CD4-positive, alpha-beta T cell treated with Interleukin-15 for 4 hours (primary cell): ENCODE data around the gene KLRK1.
A peak's percentile ranks its signal among the peaks of the same experiment; 100 is the strongest.
"Not testable (repeated sequence)": the region's sequence is repeated elsewhere in the genome, so short reads cannot be mapped to it uniquely, and the experiment has no call there.

Source experiments
- DNase-seq: peaks from one replicate; pipeline ENCODE4 v3.0.0-alpha.2; 2020; ENCODE audit warnings: low spot score

Gene KLRK1

DNA sequence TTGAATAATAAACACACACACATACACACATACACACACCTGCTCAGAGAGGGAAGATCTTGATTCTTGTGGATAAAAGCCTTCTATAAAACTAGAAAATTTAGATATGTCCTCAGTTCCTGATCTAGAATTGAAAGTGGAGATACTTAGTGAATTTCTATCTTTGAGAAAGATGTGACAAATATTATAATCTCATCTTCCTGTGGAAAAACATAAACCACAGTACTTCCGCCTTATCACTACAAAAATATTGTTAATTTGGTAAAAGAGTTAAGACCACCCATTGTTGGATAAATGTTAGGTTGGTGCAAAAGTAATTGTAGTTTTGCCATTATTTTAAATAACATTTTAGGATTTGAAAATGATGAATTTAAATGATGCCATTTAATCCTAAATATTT lies at the start of gene KLRK1:
KLRK1 (minus strand) TSS at position 138 of the 400 bp plus-strand sequence. CDS start 1,231 bp downstream, outside the sequence.
- DNase-seq: no peak

DNA sequence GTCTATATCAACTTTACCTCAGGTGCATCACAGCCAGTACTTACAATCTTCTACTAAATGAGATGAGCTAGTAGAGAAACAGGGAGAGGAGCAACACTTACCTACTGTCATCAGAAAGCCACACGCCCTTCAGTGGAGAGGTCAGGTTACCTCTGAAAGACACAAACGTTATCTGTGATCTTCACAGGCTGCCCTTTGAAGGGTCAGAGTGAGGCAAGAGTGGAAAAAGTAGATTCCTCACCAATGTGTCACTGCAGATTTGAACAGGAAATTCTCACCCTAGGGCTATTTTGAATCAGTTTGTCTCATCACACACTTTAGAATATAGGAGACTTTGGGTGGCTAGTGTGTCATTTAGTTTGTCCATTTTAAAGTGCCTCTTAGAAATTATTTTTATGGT lies 47.8 kb upstream of the KLRK1 start:
- not testable (repeated sequence) for DNase-seq

DNA sequence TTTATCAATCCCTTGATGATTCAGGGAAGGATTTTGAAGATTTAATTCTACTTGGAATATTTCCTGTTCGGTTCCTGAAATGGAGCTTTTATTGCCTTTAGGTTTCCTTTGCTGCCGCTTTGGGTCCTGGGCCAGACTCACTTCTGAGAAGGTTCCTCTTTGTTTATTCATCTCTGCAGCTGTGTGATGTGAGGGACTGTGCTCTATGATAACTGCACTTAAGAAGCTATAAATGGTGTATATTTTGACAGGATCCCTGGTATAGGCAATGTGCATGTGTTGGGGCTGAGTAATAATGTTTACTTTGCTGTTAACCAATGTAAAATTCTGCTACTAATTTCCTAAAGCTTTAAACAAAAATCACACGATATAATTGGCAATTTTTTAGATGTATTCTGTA lies 46.0 kb upstream of the KLRK1 start, which contains the start of gene KLRC2:
KLRC2 (minus strand) TSS at position 195 of the 400 bp plus-strand sequence; CDS start at position 171, 24 bp downstream.
- peak; percentile 25 for DNase-seq

DNA sequence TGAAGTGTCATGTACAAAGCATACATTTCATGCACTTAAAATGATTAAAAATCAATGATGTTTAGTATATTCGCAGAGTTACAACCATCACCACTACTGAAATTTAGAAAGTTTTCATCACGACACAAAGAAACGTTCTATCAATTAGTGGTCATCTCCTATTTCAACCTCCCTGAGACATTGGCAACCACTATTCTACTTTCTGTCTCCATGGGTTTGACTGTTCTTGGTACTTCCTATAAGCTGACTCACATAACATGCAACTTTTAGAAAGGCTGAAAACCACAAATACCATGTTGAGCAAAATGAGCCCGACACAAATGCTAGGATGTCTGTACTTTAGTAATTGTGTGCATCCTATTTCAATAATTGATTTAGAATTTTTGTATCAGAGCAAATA lies 40.8 kb upstream of the KLRK1 start:
- not testable (repeated sequence) for DNase-seq

DNA sequence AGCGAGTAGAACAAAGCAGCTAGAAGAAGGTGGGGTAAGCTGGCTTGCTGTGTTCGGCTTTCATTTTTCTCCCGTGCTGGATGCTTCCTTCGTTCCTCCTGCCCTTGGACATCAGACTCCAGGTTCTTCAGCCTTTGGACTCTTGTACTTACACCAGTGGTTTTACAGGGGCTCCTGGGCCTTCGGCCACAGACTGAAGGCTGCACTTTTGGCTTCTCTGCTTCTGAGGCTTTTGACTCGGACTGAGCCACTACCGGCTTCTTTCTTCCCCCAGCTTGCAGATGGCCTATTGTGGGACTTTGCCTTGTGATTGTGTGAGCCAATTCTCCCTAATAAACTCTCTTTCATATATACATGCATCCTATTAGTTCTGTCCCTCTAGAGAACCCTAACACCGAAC lies 36.1 kb upstream of the KLRK1 start:
- DNase-seq: not testable (repeated sequence)

DNA sequence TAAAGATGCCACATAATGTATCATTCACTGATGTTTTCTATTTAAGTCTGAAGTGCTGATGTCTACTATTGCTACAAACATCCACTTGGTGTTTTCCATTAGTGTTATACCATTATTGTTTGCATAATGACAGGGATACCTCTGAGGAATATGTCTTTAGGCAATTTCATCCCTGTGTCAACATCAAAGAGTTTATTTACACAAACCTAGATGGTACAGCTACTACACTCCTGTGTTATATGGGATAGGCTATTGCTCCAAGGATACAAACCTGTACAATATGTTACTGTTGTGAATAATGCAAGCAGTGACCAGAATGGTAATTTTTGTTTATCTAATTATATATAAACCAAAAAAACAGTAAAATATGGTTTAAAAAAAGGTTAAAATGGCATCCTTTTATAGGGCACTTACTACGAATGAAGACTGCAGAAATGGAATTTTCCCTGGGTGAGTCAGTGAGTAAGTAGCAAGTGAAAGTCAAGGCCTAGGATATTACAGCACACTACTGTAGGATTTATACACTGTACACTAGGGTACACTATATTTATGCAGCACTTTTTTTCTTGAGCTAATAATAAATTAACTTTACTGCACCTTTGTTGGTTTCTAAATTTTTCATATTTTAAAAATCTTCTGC lies 34.5 kb upstream of the KLRK1 start:
- DNase-seq: not testable (repeated sequence)

DNA sequence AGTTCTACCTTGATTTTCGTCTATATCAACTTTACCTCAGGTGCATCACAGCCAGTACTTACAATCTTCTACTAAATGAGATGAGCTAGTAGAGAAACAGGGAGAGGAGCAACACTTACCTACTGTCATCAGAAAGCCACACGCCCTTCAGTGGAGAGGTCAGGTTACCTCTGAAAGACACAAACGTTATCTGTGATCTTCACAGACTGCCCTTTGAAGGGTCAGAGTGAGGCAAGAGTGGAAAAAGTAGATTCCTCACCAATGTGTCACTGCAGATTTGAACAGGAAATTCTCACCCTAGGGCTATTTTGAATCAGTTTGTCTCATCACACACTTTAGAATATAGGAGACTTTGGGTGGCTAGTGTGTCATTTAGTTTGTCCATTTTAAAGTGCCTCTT lies 32.3 kb upstream of the KLRK1 start:
- DNase-seq: not testable (repeated sequence)

DNA sequence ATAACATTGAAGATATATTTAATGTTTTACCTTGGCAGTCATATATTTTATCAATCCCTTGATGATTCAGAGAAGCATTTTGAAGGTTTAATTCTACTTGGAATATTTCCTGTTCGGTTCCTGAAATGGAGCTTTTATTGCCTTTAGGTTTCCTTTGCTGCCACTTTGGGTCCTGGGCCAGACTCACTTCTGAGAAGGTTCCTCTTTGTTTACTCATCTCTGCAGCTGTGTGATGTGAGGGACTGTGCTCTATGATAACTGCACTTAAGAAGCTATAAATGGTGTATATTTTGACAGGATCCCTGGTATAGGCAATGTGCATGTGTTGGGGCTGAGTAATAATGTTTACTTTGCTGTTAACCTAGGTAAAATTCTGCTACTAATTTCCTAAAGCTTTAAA lies 30.5 kb upstream of the KLRK1 start, which contains the start of gene KLRC3:
KLRC3 (minus strand) TSS at position 262 of the 400 bp plus-strand sequence; CDS start at position 217, 45 bp downstream.
- not testable (repeated sequence) for DNase-seq

DNA sequence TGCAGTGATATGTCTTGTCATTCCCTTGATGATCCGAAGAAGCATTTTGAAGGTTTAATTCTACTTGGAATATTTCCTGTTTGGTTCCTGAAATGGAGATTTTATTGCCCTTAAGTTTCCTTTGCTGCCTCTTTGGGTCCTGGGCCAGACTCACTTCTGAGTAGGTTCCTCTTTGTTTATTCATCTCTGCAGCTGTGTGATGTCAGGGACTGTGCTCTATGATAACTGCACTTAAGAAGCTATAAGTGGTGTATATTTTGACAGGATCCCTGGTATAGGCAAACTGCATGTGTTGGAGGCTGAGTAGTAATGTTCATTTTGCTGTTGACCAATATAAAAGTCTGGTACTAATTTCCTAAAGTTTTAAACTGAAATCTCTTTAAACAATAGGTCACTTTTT lies 19.6 kb upstream of the KLRK1 start, which contains the start of gene KLRC4:
KLRC4 (minus strand) TSS at position 366 of the 400 bp plus-strand sequence; CDS start at position 184, 182 bp downstream.
- DNase-seq: peak; percentile 49

DNA sequence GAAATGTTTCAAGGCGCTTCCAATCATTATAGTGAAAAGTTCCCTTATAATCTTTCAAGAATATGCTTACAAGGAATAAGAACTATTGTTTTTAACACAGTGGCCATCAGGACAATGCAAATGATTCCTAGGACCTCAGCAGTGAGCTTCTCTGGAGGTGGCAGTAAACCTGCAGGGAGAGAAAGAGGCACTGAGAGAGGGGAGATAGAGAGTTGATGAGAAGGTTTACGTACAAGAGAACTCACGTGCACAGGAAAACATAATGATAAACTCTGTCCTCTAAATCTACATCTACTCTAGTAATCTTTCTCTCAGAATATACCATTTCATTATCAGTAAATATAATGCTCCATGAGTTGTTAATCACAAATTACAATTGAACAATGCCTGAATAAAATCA lies 19.0 kb upstream of the KLRK1 start:
- no peak for DNase-seq

DNA sequence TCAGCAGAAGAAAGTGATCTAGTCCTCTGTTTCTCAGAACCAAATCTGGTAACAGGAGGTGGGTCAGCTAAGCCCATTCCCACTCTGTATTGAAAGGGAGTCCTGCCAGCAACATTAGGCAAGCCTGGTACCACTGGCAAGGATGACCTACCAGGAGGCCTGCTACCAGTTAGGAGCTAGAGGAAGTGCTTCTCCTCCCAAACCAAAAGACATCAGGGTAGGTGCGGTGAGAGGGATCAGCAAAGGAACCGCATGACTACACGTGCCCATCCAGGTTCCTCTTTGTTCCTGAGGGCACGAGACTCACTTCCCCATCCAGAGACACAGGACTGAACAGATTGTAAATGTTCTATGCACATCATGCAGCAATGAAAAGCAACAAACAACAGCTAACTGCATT lies 16.9 kb upstream of the KLRK1 start:
- DNase-seq: no peak

DNA sequence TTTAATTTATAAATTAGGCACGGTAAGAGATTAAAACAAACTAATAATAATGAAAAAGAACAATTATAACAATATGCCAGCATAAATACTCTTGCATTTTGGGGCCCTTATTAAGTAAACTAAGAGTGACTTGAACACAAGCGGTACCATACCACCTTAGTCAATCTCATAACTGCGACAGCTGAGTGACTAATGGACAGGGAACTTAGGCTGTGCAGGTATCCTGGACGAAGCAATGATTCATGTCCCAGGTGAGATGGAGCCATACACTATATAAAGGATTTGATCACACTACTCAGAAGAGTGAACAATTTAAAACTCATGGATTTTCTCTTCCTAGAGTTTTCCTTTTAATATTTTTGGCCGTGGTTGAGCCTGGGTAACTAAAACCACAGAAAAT lies 15.5 kb upstream of the KLRK1 start:
- no peak for DNase-seq

DNA sequence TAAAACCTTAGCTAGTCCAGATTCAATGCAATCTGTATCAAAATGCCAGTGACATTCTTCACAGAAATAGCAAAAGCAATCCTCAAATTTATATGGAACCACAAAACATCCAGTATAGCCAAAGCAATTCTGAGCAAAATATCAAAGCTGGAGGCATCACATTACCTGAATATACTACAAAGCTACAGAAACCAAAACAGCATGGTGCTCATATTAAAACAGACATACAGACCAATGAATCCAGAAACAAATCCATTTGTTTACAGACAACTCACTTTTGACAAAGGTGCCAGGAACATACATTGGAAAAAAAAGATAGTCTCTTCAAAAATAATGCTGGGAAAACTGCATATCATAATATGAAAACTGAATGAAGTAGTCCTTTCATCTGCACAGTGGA lies 15.0 kb upstream of the KLRK1 start:
- no peak for DNase-seq

DNA sequence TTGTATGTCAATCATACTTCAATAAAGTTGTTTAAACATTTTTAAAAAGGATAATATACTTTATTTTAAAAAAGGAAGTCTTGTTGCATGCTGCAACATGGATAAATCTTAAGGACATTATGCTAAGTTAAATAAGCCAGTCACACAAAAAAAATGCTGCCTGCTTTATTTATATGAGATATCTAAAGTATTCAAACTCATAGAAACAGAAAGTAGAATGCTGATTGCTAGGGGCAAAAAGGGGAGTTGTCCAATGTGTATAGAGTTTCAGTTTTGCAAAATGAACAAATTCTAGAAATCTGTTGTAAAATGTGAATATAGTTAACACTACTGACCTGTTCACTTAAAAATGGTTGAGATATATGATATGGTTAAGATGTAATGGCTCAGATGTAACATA lies 11.0 kb upstream of the KLRK1 start:
- DNase-seq: no peak

DNA sequence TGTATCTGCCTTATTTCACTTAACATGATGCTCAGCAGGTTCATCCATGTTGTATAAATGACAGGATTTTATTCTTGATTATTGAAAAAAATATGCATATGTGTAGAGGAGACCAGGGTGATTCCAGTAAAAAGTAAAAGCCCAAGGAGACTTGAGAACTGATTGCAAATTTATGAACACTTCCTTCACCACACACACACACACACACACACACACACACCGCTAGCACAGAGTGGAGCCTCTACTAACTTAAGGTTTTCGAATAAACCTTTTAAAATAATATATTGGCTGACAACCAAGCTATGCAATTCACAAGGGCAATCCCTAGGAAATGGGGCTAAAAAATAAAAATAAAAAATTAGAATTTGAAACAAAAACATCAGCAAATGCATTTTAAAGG lies 8.3 kb upstream of the KLRK1 start:
- no peak for DNase-seq

DNA sequence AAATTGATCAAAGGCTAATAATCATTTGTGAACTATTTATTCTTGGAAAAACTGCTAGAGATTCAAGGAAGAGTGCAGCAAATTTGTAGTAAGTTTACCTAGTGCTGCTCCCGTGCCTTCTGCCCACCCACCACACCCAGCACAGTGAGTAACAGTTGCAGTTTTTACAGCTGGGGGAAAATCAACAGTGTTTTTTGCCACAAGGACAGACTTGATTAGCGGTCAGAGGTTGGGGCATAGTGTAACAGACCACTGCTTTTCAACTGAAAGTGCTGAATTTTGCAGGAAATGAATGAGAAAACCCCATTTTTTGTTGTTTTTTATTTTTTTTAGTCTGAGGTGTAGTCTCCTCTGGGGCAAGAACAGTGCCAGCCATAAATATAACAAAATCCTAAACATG lies 7.5 kb upstream of the KLRK1 start:
- peak; percentile 76 for DNase-seq

DNA sequence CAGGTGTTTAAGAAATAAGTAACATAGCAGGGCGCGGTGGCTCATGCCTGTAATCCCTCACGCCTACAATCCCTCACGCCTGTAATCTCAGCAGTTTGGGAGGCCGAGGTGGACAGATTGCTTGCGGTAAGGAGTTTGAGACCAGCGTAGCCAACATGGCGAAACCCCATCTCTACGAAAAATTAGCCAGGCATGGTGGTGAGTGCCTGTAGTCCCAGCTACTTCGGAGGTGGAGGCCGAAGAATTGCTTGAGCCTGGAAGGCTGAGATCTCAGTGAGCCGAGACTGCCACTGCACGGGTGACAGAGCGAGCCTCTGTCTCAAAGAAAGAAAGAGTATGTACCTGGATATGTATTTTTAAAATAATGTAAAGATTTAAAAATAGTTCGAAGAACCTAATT lies 6.3 kb upstream of the KLRK1 start:
- not testable (repeated sequence) for DNase-seq

DNA sequence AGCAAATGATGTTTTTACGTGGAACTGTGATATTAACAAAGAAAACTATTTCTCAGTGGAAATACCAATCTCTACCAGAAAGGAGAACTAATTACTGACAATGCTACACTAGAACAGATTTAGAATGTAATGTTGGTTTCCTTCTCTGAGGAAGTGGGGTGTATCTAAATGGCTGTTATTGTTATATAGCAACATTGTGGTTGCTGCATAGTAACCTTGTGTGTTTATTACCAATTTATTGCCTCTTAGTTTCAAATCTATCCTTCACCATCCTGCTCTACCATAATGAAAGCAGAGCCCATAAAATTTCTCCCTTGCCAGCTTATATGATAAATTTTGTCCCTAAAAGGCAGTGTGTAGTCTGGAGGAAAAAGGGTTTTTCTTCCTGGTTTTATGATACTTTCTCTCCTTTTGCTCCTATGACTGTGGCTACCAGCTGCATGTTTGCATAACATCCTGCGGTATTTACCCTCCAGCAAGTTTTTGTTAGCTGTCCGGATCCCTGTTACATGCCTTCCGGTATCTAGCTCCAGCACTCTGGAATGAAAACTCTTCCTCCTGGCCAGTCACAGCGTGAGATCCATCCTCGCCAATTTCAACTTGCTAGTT lies 5.7 kb upstream of the KLRK1 start:
- DNase-seq: peak; percentile 74

DNA sequence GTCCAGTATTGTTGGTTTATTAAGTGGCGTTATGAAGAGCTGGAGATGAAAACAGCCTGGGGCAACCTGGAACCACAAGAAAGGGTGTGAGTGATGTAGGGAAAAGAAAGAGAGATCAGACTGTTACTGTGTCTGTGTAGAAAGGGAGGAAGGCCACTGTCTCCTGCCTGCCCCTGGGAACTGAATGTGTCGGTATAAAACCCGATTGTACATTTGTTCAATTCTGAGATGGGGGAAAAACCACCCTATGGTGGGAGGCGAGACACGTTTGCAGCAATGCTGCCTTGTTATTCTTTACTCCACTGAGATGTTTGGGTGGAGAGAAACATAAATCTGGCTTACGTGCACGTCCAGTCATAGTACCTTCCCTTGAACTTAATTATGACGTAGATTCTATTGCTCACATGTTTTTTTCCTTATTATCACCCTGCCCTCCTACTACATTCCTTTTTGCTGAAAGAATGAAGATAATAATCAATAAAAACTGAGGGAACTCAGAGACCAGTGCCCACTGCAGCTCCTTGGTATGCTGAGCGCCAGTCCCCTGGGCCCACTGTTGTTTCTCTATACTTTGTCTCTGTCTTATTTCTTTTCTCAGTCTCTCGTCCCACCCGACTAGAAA lies 4.8 kb upstream of the KLRK1 start:
- DNase-seq: peak; percentile 52

DNA sequence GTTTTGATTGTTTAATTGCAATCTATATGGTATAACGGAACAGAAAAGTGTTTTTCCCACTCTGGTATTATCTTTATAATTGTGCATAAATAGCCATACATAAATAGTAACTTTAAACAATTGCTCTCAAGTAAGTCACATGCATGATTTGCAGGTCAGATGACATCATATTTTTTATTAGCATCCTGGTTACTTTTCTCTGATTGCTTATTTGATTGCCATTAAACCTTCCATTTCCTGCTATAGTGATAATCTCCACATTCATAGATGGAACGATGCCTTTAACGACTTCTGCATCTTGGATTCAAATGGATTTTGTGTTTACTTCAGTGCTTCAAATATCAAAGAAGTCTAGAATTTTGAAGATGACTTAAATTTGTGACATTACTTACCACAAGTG lies 3.5 kb upstream of the KLRK1 start:
- no peak for DNase-seq

DNA sequence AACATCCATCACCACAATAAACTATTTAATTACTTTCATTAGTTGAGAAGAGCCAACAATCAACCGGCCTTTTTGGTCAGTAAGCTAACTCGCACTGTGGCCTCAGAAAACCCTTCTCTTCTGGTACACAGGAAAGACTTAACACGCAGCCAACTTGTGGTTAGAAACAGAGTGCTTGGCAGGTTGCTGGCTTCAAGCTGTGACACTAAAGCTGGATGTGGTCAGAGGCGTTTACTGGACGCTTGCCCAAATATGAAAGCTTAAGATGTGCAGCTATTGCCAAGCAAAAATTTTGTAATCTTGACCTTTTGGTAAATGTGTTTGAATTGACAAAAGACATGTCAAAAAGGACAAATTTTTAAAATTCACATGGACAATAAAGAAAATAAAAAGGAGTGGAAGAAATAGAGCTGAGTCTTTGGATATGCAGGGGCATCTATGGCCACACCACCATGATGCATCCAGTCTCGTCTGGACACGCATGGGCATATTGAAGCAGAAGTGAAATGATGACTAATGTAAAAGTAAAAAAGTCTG lies 2.6 kb upstream of the KLRK1 start:
- DNase-seq: peak; percentile 41

DNA sequence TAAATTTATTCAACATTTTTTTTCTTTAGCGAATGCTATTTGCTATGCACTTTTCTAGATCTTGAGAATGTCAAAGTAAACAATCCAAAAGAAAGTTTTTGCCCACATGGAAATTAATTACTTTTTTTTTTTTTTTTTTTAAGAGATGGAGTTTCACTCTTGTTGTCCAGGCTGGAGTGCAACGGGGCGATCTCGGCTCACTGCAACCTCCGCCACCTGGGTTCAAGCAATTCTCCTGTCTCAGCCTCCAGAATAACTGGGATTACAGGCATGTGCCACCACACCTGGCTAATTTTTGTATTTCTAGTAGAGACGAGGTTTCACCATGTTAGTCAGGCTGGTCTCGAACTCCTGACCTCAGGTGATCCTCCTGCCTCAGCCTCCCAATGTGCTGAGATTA lies 1.1 kb upstream of the KLRK1 start:
- not testable (repeated sequence) for DNase-seq
